HEK293T (cell line): Measurements from ENCODE around the gene NOS3.

Experiments
- ARNT ChIP-seq: fragments of 450-650 bp; IDR thresholded peaks from 2 replicates; pipeline ENCODE4 v1.6.1; 2017; ENCODE audit warnings: mild to moderate bottlenecking
- BHLHE40 ChIP-seq: fragments of 450-650 bp; IDR thresholded peaks from 2 replicates; pipeline ENCODE4 v1.6.1; 2016; ENCODE audit warnings: mild to moderate bottlenecking, moderate library complexity, borderline replicate concordance
- L3MBTL2 ChIP-seq: fragments of 450-650 bp; conservative IDR thresholded peaks from 2 replicates; pipeline ENCODE4 v1.6.1; 2016; ENCODE audit warnings: mild to moderate bottlenecking
- LEF1 ChIP-seq: fragments of 450-650 bp; IDR thresholded peaks from 2 replicates; pipeline ENCODE4 v1.6.1; 2017; ENCODE audit warnings: mild to moderate bottlenecking, borderline replicate concordance
- NFRKB ChIP-seq: fragments of 450-650 bp; IDR thresholded peaks from 2 replicates; pipeline ENCODE4 v1.6.1; 2016; ENCODE audit warnings: mild to moderate bottlenecking, moderate library complexity
- SP1 ChIP-seq: fragments of 450-650 bp; IDR thresholded peaks from 2 replicates; pipeline ENCODE4 v1.6.1; 2017
- ZNF384 ChIP-seq: fragments of 450-650 bp; IDR thresholded peaks from 2 replicates; pipeline ENCODE4 v1.6.1; 2016

- TF ChIP-seq LEF1, result no peak
- TF ChIP-seq ZNF384, result no peak
- TF ChIP-seq L3MBTL2, result no peak
- no peak for TF ChIP-seq NFRKB
- TF ChIP-seq SP1, result no peak
- TF ChIP-seq ARNT, result no peak
- no peak for TF ChIP-seq BHLHE40
Observed at GRCh38 chr7:150979713-150980390, 11.0 kb upstream of the NOS3 start.
